HG02678 (cell line): ENCODE results near the gene IFNL1.
"Not testable (repeated sequence)": the region's sequence is repeated elsewhere in the genome, so short reads cannot be mapped to it uniquely, and the experiment has no call there.

ENCODE experiments used
- ATAC-seq: cut with Tn5 transposase; IDR thresholded peaks from one replicate; pipeline ENCODE4 v1.9.1; 2021; ENCODE audit warnings: mild to moderate bottlenecking, moderate library complexity; ENCODE audit not compliant: unreplicated experiment

Gene IFNL1

DNA sequence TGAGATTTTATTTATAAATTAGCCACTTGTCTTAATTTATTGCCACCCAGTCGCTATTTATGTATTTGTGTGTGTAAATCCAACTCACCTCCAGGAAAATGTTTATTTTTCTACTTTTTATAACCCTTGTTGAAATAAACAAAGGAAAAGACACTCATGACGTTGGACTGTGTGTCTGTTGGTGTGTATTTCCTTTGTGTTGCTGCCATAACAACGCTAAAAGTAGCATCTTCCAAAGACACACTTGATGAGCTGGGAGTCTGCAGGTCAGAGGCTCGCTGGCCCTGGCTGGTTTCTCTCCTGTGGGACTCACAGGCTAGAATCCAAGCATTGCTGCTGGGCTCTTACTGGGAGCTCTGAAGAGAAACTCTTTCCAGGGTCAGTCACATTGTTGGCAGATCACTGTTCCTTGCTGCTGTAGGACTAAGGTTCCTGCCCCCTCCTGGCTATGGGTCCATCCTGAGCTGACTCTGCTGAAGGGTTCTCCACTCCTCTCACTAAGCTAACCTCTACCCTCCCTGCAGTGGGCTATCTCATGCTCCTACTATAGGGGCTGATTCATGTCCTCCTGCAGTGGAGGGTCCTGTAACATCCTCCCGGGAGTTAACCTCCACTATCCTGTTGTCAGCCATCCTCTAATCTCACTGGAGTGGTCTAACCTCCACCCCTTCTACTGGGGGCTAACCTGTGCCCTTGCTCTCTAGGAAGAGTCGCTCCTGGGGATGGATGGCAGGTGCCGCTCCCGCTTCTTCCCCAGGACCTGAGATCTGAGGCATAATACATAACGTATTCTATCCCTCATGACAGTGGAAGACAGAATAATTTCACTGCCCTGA, 26.0 kb upstream of the IFNL1 start:
- ATAC-seq, result no peak

DNA sequence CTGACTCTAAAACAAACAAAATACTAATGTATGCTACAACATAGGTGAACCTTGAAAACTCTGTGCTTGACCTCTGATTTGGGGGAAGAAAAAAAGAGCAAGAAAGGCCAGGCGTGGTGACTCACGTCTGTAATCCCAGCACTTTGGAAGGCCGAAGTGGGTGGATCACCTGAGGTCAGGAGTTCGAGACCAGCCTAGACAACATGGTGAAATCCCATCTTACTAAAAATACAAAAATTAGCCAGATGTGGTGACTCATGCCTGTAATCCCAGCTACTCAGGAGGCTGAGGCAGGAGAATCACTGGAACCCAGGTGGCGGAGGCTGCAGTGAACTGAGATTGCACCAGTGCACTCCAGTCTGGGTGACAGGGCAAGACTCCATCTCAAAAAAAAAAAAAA, 22.3 kb upstream of the IFNL1 start:
- ATAC-seq, result not testable (repeated sequence)

DNA sequence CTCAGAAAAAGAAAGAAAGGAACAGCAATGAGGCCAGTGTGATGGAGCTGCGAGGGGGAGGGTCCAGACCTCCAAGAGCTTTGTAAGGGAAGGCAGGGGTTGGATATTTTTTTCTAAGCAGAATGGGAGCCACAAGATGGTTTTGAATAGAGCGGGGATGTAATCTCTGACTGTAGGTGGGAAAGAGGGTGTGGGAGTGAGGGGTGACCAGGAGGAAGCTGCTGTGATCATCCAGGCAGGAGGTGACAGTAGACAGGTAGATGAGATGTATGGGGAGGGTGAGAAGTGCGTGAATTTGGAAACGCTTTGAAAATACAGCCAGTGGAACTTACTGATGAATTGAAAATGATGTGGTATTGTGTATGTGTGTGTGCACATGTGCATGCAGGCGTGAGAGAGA, 20.6 kb upstream of the IFNL1 start:
- ATAC-seq, result no peak

DNA sequence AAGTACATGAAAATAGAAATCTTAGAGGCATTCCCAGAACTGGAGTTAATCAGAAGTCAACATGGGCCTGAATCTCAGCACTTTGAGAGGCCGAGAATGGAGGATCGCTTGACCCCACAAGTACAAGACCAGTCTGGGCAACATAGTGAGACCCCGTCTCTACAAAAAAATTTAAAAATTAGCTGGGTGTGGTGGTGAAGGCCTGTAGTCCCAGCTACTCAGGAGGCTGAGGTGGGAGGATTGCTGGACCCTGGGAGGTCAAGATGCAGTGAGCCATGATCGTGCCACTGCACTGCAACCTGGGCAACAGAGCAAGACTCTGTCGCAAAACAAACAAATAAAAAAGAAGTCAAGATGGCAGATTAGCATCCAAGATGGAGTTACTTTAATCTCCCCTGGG, 19.5 kb upstream of the IFNL1 start:
- ATAC-seq, result no peak

DNA sequence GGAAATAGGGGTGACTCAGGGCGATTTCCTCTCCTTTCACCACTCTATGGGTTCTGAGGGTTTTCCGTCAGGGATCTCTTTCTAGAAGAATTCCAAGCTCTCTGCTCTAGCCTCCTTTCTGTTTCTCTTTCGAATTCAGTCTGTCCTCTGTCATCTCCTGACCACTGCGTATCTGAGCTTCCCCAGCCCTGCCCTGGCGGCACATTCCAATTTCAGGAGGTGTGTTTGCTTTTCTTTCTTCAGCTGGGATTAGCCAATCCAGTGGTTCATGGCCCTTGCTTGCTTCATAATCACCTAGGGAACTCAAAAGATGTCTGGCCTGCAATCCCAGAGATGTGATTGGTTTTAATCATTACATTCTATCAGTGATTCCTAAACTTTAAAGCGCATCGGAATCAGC, 18.6 kb upstream of the IFNL1 start:
- ATAC-seq, result no peak

DNA sequence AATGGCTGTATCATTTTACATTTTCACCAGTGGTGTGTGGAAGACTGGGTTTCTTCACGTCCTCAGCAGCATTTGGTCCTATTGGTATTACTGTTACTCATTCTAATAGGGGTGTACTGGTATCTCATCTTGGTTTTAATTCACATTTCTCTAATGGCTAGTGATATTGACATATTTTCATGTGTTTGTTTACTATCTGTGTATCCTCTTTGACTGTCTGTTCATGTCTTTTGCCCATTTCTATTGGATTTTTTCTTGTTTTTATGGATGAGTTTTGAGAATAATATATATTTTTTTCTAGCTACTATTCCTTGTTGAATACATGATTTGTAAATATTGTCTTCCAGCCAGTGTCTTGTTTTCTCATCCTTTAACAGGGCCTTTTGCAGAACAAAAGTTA, 14.2 kb upstream of the IFNL1 start:
- no peak for ATAC-seq

DNA sequence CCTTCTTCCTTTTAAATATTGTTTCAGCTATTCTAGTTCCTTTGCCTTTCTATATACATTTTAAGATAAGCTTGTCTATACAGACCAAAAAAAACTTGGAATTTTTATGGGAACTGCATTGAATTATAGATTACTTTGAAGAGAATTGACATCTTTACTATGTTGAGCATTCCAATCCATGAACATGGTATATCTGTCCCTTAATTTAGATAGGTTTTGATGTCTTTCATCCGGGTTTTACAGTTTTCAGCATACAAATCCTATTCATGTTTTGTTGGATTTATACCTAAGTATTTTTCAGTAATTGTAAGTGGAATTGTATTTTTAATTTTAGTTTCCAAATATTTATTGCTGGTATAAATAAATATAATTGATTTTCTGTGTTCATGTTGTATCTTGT, 12.2 kb upstream of the IFNL1 start:
- no peak for ATAC-seq

DNA sequence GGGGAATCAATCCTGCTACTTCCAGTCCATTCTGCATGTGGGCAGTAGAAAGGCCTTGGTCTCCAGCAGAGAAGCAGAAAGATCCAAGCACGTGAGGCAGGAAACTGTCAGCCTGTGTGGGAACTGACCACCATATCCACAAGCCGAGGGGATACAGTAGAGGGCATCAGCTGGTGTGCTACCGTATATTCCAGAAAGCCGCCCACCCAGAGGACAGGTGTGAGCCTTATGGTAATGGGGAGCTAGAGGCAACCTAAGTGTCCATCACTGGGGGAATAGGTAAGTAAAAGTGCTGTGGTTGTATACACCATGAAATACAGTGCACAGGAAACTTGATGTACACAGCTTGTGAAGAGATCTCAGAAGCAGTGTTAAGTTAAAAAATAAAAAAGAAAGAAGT, 2.8 kb upstream of the IFNL1 start:
- ATAC-seq, result no peak

DNA sequence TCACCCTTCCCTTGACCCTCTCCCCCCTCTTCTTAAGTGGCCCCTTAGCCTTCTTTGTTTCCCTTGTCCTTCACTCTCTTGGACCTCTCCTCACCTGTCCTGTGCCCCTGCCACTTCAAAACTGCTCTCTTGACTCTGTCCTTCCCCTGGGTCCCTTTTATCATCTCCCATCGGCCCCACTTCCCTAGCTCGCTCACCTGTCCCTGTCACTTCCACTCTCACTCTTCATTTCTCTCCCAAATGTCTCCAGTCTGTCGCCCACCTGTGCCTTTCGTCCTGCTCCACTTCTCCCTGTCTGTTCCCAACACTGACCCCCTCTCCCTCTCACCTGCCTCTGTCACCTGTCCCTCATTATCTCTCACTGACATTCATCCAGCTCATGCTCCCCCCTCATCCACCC, 699 bp downstream of the IFNL1 start:
- ATAC-seq, result no peak

DNA sequence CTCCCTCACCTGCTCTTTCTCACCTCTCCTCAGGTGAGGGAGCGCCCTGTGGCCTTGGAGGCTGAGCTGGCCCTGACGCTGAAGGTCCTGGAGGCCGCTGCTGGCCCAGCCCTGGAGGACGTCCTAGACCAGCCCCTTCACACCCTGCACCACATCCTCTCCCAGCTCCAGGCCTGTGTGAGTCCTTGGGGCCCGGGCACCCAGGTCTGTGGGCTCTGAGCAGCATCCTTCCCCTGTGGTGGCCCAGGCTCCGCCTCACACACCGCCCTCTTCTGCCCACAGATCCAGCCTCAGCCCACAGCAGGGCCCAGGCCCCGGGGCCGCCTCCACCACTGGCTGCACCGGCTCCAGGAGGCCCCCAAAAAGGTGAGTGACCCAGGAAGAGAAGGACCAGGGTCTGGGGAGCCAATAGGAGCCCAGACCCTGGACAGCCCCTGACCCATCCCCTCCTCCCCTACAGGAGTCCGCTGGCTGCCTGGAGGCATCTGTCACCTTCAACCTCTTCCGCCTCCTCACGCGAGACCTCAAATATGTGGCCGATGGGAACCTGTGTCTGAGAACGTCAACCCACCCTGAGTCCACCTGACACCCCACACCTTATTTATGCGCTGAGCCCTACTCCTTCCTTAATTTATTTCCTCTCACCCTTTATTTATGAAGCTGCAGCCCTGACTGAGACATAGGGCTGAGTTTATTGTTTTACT, 1.9 kb downstream of the IFNL1 start:
- ATAC-seq, result no peak

DNA sequence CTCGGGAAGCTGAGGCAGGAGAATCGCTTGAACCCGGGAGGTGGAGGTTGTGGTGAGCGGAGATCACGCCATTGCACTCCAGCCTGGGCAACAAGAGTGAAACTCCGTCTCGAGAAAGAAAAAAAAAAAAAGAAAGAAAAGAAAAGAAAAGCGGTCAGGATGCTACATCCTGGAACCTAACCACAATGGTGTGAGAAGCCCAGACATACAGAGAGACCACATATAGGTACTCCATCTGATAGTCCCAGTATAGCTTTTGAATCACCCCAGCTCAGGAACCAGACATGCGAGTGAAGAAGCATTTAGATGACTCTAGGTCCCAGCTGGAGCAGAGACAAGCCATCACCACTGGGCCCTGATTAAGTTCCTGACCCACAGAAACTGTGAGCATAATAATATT, 3.2 kb downstream of the IFNL1 start:
- ATAC-seq, result no peak

DNA sequence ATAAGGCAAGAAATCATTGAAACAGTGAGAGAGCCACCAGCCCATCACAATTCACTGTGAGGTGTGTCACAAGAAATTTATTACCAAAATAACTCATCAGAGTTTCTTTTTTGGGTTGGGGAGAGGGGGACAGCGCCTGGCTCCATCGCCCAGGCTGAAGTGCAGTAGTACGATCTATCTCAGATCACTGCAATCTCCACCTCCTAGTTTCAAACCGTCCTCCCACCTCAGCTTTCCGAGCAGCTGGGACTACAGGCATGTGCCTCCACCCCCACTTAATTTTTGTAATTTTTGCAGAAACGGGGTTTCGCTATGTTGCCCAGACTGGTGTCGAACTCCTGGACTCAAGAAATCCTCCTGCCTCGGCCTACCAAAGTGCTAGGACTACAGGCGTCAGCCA, 3.6 kb downstream of the IFNL1 start:
- no peak for ATAC-seq

DNA sequence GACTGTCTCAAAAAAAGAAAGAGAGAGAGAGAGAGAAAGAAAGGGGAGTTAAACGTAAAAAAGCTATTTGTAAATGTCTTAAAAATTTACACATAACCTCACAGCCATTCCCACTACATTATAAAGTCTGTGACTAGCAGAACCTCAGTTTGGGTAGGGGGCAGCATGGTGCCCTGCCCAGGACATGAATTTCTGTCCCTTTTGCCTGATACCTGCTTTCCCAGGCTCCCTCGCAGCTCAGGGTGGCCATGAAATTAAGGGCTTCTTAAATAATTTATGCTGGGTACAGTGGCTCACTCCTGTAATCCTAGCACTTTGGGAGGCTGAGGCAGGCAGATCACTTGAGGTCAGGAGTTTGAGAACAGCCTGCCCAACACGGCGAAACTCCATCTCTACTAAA, 4.8 kb downstream of the IFNL1 start:
- ATAC-seq, result no peak

DNA sequence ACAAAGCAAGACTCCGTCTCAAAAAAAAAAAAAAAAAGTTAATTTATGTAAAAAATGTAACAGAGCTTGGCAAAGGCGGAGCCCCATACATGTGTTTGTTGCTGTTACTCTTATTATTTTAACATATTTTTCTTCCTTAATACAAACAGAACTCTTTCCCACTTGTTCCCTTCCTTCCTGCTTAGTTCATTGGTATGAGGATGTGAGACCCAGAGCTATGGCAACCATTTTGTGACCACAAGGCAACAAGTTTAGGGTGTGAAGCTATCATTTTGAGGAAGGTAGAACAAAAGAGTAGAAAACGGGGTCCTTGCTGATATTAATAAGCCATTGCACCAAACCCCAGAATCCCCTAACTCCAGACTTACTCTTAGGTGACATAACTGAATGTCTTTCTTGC, 5.4 kb downstream of the IFNL1 start:
- no peak for ATAC-seq

DNA sequence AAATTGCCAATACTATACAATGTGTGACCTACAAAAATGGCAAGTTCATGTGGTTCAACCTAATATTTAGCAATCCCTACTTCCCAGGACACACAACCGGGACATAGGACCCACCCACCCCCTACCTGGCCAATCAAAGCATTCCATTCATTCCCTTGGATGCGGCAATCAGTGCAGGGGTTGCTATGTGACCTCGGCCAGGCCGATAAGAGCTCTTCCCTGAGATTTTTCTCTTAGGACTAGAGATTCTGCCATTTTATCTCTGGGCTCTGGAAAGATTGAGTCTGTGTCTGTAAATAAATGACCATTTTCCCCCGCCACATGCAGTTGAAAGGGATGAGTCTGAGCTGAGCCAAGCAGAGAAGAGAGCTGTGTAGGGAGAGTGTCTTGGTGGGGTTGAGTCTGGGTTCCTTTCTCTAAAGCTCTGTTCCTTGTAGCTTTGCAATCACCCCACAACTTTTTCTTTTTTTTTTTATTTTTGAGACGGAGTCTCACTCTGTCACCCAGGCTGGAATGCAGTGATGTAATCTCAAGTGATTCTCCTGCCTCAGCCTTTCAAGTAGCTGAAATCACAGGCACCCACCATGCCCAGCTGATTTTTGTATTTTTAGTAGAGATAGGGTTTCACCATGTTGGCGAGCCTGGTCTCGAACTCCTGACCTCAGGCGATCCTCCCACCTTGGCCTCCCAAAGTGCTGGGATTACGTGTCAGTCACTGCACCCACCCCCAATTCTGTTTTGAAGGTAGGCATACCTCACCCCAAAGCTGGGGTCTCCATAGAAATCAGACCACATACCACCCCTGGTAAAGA, 7.4 kb downstream of the IFNL1 start:
- ATAC-seq, result no peak

DNA sequence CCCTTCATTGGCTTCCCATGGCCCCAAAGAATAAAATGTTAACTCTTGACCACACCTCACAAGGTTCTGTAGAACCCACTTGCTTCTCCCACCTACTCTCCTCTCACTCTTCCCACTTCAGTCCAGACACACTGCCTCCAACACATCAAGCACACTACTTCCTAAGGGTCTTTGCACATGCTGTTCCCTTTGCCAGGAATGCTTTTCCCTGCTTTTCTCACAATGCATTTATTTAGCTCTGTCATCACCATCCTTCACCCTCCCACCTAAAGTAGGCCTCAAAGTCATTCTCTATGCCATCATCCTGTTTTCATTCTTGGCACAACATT, 7.9 kb downstream of the IFNL1 start:
- ATAC-seq, result no peak

DNA sequence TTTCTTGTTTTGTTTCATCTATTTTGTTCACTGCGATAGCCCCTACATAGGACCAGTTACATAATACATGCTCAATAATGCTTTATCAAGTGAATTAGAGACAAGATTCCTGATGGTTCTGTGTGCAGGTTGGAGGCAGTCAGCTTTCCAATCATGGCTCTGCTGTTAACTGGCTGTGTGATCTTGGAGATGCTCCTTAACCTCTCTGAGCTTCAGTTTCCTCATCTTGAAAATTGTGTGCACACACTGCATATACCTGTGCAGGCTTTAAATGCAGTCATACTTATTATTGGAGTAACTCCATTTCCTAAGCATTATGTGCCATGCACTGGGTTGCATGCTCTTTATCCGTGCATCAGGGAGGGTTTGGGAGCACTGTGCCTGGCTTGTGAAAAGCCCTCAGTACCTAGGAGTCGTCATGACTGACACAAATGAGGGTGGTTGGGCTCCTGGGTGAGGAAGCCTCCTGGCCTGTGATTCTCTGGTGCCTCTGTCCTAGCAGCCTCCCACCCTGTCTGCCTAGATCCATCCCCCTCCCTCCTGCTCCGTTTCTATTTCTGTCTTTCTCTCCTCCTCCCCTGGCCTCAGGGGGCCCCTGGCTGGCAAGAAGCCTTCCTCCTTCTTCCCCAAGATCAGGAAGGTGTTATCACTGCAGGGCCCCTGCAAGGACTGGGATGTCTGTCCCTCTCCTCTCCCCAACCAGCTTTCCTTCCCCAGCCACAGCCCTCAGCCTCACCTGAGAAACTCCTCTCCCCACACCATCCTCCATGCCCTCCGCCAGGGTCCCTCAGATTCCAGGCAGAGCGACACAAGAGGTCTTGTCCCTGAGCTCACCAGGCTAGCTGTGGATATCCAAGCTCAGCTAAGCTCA, 8.7 kb downstream of the IFNL1 start:
- ATAC-seq, result no peak

DNA sequence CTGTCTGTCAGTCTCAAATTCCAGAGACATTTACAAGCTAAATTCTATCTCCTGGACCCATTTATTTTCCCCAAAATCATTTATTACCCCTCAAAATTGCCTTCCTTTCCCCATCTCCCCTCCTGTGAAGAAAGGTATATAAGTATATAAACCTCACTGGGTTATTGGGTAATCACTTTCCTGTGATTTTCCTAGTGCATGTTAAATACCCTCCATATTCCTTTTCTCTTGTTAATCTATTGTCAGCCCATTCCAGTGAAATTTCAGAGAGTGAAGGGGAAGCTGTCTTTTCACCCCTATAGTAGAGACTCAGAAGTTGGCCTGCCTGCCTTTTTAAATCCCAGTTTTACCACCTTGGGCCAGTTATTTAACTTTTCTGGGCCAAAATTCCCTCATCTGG, 9.9 kb downstream of the IFNL1 start:
- ATAC-seq, result no peak

DNA sequence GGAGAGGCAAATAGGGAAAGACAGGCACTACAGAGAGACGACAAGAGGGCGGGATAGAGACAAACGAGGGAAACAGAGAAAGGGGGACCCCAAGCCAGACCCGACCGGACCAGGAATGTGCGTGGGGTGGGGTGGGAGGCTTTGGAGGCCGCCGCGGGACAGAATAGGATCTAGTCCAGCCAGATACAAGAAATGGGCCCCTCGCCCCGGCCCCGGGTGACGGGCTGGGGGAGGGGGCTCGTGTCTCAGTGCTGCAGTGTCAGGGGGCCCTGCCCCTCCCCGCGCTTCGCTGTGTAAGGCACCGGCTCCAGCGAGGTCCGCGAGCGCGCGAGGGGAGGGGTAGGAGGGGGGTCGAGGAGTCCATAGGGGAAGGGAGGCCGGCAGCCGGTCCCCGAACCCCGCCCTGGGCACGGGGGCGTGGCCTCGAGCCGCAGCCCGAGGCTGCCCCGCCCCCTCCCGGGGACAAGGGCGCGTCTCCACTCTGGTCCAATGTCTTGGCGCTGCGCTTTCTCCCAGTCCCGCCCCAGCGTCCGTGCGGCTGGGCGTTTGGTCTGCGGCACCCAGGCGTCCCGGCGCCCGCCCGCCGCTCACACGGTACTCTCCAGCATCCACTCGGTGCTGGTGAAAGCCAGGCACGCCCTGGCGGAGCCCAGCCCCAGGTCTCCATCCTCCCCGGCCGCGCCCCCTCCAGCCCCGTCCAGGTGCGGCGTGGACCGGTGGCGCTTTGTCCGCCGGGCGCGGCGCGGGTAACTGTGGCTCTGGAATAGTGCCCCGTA, 11.0 kb downstream of the IFNL1 start:
- no peak for ATAC-seq

DNA sequence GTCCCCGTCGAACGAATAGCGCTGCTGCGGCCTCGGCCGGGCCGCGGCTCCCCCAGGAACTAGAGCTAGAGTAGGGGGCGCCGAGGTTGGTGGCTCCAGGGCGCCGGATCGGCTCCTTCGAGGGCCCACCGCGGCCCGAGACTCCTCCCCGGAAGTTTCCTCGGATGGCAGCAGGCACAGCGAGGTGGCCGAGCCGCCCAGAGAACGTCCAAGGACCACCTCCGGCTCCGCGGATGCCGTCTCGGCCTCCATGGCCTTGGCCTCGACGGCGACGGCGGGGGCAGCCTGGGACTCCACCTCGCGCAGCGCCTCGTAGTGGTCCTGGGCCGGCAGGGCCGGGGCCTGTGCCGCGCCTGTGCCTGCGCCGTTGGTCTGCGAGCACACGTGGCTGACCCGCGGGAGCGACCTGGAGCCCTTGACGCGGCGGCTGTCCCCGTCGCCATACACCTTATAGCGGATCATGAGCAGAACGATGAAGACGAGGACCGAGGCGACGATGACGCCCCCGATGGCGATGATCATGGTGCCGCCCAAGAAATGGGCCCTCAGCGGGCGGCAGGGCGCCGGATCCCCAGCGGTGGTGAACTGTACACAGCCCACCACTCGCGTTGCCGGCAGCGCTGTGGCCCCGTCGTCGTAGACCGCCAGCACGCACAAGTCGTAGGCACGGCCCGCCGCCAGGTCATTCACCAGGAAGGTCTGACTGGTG, 11.8 kb downstream of the IFNL1 start:
- ATAC-seq, result no peak
